Measurements from ENCODE around the gene KRT1.
A peak's percentile ranks its signal among the peaks of the same experiment; 100 is the strongest.

KRT1 gene

GRCh38 chr12:52637299-52637698, 42.9 kb downstream of the KRT1 start:
- H3K27ac ChIP-seq (replicated peaks), result no peak overlapping the region

GRCh38 chr12:52636592-52637258, 43.5 kb downstream of the KRT1 start:
- no peaks in the 10 kb centered on the region for H3K27me3 ChIP-seq (ENCODE audit: insufficient read depth, poor library complexity, severe bottlenecking)
- no peak overlapping the region for H3K4me3 ChIP-seq (replicated peaks; ENCODE audit: insufficient read depth, low read length)
- TF ChIP-seq REST (IDR thresholded peaks at IDR 0.05; ENCODE audit: insufficient replicate concordance, low read depth), result no peak
- TF ChIP-seq, protein P1, sequence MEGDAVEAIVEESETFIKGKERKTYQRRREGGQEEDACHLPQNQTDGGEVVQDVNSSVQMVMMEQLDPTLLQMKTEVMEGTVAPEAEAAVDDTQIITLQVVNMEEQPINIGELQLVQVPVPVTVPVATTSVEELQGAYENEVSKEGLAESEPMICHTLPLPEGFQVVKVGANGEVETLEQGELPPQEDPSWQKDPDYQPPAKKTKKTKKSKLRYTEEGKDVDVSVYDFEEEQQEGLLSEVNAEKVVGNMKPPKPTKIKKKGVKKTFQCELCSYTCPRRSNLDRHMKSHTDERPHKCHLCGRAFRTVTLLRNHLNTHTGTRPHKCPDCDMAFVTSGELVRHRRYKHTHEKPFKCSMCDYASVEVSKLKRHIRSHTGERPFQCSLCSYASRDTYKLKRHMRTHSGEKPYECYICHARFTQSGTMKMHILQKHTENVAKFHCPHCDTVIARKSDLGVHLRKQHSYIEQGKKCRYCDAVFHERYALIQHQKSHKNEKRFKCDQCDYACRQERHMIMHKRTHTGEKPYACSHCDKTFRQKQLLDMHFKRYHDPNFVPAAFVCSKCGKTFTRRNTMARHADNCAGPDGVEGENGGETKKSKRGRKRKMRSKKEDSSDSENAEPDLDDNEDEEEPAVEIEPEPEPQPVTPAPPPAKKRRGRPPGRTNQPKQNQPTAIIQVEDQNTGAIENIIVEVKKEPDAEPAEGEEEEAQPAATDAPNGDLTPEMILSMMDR (IDR thresholded peaks at IDR 0.05; ENCODE audit: insufficient read depth, low read length), result no peak
- no peak for TF ChIP-seq SPI1 (IDR thresholded peaks at IDR 0.05; ENCODE audit: borderline replicate concordance, low read depth)
- TF ChIP-seq GABPA (IDR thresholded peaks at IDR 0.05; ENCODE audit: low read depth), result no peak
- no peak overlapping the region for H3K27ac ChIP-seq (replicated peaks)
- DNase-seq (ENCODE audit: low read depth in 1 of 2, low spot score in 1 of 2), result no peak

More at GRCh38 chr12:52637299-52637698, 42.9 kb downstream of the KRT1 start:
- H3K4me3 ChIP-seq (replicated peaks; ENCODE audit: insufficient read depth, low read length), result no peak overlapping the region
- no peak for TF ChIP-seq POLR2AphosphoS5 (IDR thresholded peaks at IDR 0.05; ENCODE audit: low read depth)
- no peak for TF ChIP-seq GABPA (IDR thresholded peaks at IDR 0.05; ENCODE audit: low read depth)
- TF ChIP-seq REST (IDR thresholded peaks at IDR 0.05; ENCODE audit: insufficient replicate concordance, low read depth), result no peak
- H3K27me3 ChIP-seq (ENCODE audit: insufficient read depth, poor library complexity, severe bottlenecking), result no peaks in the 10 kb centered on the region
- DNase-seq (ENCODE audit: low read depth in 1 of 2, low spot score in 1 of 2), result no peak

GRCh38 chr12:52636189-52636588, 44.0 kb downstream of the KRT1 start:
- peak; percentile 52; the same call in 1 of the 2 replicates for TF ChIP-seq SPI1 (IDR thresholded peaks at IDR 0.05; ENCODE audit: borderline replicate concordance, low read depth)
- TF ChIP-seq GABPA (IDR thresholded peaks at IDR 0.05; ENCODE audit: low read depth), result no peak
- H3K27me3 ChIP-seq (ENCODE audit: insufficient read depth, poor library complexity, severe bottlenecking), result no peaks in the 10 kb centered on the region
- DNase-seq (ENCODE audit: low read depth in 1 of 2, low spot score in 1 of 2), result peak in 1 of 2 experiments; percentile 4
- H3K4me3 ChIP-seq (replicated peaks; ENCODE audit: insufficient read depth, low read length), result no peak overlapping the region
- no peak overlapping the region for H3K27ac ChIP-seq (replicated peaks)

DNA sequence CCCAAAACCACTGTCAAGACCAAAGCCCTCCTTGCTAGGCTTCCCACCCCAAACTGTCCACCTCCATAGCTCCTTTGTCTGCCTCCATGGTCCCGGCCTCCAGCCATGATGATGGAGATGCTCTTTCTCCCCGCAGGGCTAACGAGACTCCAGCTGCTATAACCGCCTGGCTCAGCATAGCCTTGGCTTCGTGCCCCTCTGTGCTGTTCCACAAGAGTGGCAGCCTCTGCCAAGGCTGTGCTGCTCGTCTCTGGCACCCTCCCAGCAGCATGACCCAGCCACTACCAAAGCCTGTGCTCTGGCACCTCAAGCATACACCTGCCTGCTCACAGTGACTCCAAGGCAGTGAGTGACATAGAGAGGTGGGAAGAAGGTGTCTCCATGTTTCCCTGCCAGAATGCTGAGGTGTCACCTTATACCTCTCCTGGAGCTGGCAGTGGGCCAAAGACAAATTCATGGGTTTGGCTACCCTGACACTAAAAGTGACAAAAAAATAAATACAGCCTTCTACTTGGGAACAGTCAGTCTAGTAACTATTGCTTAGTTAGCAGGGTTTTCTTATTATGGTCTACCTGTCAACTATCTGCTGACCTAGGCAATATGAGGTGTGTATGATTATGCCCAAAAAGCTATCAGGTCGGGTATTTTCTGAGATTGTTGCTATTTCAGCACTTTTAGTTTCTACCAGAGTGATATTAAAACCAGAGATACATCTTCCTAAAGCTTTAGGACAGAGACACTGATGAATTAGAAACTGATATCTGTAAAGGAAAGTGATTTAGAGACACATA, 45.7 kb downstream of the KRT1 start:
- Histone ChIP-seq H3K27ac (replicated peaks) (no peak overlapping the region), H3K27me3 (ENCODE audit: insufficient read depth, poor library complexity, severe bottlenecking) (no peaks in the 10 kb centered on the region), H3K4me3 (replicated peaks; ENCODE audit: insufficient read depth, low read length) (no peak overlapping the region)
- TF ChIP-seq, protein P1 (IDR thresholded peaks at IDR 0.05; ENCODE audit: insufficient read depth, low read length), result no peak
- TF ChIP-seq POLR2AphosphoS5 (IDR thresholded peaks at IDR 0.05; ENCODE audit: low read depth) (no peak), SPI1 (IDR thresholded peaks at IDR 0.05; ENCODE audit: borderline replicate concordance, low read depth) (no peak)
- no peak for DNase-seq (ENCODE audit: low read depth in 1 of 2, low spot score in 1 of 2)

All from HL-60 (cell line).